GM18517 (cell line): ENCODE results near the gene EYA2.
"Not testable (repeated sequence)": the region's sequence is repeated elsewhere in the genome, so short reads cannot be mapped to it uniquely, and the experiment has no call there.

Source experiments
- ATAC-seq: cut with Tn5 transposase; IDR thresholded peaks from one replicate; pipeline ENCODE4 v1.9.1; 2021; ENCODE audit warnings: mild to moderate bottlenecking, moderate library complexity; ENCODE audit not compliant: unreplicated experiment

Gene EYA2

GRCh38 chr20:46894971-46895905 lies 595 bp downstream of the EYA2 start:
- no peak for ATAC-seq

GRCh38 chr20:46895906-46896242 lies 1.2 kb downstream of the EYA2 start:
- no peak for ATAC-seq

GRCh38 chr20:46897328-46897880 lies 2.8 kb downstream of the EYA2 start:
- ATAC-seq: no peak

GRCh38 chr20:46898423-46898822 lies 3.8 kb downstream of the EYA2 start:
- ATAC-seq: no peak

DNA sequence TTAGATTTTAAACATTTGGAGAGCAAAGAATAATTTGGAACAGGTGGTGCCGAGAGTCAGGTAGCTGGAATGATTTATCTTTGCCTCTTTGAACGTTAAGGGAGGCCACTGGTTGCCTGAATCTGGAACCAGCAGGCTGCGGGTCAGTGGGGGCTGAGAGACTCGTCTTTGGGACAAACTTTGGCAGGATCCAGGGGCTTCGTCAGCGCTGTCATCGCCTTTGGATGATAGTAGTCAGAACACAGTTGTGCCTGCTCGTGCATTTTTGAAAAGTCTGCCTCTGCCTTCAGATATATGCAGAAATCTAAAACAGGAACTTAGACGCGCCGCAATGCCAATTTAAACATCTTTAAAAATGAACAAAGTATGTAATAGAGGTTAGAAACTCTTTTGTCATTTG lies 5.0 kb downstream of the EYA2 start:
- no peak for ATAC-seq

DNA sequence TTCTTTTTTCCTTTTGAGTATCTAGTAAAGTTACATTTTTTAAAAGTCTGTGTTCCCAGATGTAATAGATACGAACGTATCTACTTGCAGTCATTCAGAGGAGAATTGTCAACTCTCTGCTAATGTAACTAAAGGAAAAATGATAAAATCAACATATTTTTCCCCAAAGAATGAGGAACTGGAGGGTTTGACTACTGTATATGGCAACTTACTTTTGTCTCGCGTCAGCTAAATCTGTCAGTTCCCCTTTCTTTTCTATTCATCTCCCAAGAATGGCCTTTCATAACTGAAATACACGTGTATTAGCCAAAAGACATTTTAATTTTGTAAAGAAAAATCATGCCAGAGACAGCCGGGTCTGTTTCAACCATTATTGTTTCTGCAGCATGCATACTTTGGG lies 5.4 kb downstream of the EYA2 start:
- ATAC-seq: no peak

GRCh38 chr20:46900826-46901225 lies 6.2 kb downstream of the EYA2 start:
- no peak for ATAC-seq

DNA sequence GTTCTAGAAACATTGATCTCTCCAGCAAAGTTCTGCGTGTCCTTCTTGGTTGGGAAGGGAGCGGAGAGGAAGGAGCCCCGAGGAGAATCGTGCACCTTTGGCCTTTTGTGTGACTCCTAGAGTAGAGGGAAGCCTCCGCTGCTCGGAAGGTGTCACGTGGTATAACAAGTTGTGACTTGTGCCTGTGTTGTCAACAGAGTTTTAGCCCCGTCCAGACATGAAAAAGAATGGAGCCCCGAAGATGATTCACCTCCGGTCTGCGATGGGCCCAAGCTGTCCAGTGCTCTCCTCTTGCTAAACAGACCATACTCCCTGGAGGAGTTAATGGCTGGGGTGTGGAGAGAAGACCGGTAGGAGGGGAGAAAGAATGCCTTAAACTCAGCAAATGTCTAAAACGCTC lies 7.0 kb downstream of the EYA2 start:
- ATAC-seq: no peak

DNA sequence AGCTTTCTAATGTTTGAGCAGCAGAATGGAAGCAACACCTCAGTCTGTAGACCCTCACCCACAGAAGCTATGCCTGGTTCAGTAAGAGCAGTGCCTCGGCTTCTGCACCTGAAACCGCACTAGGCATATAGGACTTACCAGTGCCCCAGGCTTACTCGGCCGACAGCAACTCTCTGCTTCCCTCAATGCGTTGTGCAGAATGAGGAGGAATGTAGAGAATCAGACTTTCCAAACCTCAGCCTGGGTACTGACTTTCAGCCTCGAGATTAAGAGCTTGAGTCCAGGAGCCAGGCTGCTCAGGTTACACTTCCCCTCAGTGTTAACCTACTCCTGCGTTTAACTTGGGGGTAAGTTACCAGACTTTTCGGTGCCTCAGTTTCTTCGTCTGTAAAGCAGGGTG lies 8.6 kb downstream of the EYA2 start:
- ATAC-seq: no peak

- ATAC-seq: no peak
Measured at GRCh38 chr20:46903937-46904336, 9.3 kb downstream of the EYA2 start.

DNA sequence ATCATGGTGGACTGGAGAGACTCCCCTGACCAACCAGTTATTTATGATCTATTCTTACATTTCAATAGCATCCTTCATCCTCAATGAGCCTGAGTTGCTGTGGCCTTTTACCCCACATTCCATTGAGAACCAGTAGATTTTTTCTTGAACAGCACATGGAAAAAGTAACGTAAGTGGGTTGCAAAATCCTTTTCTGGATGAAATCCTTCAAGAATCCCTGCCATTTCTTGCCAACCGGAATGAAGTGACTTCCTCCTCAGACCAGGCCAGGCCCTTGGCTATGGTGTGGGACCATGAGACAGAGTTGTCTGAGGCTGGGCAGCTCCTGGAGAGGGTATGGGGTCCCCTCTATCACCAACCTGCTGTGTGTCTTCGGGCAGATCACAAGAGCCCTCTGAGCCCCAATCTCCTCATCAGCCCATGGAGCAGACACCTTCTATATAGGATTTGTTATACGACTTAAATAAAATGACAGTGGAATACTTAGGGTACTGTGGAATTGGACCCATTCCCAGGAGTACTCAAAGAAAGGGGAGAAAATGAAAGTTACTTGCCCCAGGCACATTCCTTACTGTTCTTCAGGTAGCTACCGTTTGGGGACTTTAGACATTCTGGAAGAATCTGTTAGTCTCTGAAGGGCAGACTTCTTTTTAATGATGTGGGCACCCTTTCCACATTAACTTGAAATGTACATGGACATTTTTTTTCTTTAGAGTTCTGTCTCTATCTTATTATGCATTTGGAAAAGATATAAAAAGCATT lies 10.9 kb downstream of the EYA2 start:
- ATAC-seq: no peak

- ATAC-seq: no peak
Measured at GRCh38 chr20:46913329-46914044, 18.8 kb downstream of the EYA2 start.

GRCh38 chr20:46914789-46915379 lies 20.2 kb downstream of the EYA2 start:
- ATAC-seq: no peak

DNA sequence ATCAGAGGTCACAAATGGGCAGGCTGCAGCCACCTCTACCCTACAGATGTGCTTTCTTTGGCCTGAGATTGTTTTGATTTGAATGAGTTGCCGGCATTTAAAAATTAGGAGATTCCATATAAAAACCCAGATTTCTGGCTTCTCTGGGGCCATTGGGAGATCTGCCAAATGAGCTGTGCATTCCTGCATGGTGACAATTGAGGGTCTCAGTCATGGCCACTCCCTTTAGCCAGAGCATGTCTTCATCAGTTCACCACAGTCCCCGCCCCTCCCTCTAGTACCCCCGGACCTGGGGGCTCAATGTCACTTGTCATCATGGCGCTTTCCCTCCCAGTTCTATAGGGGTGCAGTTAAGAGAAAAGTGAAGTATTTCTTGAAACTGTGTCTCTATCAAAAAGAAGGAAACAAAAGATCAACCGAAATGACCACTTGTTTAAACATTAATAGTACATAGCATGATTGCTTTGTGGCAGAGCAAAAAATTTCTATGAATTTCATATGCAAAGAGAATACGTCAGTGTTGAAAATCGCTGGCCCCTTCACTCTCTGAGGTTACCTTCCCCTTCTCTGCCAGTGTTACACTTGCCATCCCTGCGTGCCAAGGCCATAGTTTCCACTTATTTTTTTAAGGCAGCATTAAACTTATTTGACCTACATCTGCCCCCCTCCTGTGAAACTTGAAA lies 21.1 kb downstream of the EYA2 start:
- ATAC-seq: no peak

- ATAC-seq: no peak
Measured at GRCh38 chr20:46916258-46916603, 21.6 kb downstream of the EYA2 start.

DNA sequence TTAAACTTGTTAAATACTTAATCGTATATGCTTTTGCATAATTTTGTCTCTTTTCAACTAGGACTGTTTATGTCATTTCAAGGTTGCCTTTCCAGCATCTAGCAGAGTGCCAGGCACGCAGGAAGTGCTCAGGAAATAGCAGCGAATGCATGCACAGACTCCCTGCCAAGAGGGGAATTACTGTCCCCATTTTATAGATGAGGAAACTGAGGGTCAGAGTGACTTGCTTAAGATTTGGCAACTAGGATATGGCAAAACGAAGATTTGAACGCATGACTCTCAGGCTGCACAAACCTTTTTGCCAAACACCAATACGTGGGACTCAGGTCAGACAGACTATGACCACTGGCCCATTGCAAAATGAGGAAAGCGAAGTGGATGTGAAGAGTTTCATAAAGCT lies 22.5 kb downstream of the EYA2 start:
- no peak for ATAC-seq

DNA sequence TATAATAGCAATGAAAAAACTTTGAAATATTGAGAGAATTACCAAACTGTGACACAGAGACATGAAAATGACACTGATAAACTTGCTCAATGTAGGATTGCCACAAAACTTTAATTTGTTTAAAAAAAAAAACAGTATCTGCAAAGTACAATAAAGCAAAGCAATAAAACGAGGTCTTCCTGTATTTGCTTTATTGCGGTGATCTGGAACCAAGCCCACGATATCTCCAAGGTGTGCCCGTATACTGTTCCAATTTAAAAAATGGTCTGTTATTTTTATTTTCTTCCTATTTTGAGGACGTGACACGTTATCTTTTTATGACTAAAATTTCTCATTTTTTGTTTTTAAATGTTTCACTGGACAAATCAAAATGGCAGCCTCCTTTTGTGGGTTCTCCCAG lies 25.5 kb downstream of the EYA2 start:
- ATAC-seq: no peak

GRCh38 chr20:46922841-46923240 lies 28.2 kb downstream of the EYA2 start:
- ATAC-seq: not testable (repeated sequence)

GRCh38 chr20:46923550-46923949 lies 28.9 kb downstream of the EYA2 start:
- ATAC-seq: no peak

- ATAC-seq: no peak
Measured at GRCh38 chr20:46928580-46929132, 34.0 kb downstream of the EYA2 start.
